ENCODE measurements around the gene TUFM.
"Not testable (repeated sequence)": the region's sequence is repeated elsewhere in the genome, so short reads cannot be mapped to it uniquely, and the experiment has no call there.

Gene TUFM

DNA sequence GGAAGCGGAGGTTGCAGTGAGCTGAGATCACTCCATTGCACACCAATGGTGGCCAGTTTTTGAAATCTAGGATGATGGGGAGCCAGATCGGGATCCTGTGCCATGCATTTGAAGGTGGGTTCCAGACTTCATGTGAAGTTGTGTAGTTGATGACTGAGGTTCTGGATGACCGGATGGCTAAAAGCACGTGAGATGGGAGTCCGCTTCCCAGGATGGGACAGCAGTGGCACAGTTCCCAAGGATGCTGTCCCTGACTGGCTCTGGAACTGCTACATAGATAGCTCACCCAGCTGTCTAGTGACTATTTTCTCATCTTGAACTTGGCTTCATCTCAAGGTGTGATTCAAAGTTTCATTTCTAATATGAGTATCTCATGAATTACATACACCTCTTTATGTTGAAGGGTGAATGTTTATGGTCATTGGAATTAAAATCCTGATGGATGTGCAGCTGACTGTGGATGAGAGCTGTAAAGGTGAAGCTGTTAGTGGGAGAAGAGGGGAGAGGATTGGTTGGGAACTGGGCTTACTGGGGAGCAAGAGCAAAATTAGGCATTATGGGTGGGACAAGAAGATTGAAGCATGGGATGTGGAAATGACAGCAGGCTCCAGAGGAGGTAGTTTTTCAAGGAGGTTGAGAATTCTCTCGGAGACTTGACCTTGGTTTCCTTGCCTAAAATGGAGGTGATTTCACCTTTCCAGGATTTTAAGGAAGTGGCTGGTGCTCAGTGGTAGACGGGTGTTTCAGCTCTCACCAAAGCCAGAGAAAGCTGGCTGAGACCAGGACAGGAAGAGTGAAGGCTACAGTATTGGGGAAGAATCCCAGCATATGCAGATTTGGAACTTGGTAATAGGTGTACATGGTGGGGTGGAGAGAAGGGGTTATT lies 8.2 kb downstream of the TUFM start:
- FAIRE-seq: no peak

DNA sequence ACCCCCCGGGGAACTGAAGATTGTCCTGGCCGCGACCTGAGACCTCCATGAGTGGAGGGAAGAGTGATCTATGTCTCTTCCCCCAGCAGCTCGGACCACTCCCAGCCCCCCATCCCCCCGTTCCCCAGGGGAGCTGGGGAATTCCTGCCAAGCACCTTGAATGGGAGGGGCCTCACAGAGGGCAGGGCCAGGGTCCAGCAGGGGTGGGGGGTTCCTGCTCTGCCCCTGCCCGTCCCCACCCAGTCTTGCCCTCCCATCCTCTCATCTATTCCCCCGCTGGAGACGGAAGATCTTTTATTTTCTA lies 9.4 kb downstream of the TUFM start:
- no peak for FAIRE-seq

DNA sequence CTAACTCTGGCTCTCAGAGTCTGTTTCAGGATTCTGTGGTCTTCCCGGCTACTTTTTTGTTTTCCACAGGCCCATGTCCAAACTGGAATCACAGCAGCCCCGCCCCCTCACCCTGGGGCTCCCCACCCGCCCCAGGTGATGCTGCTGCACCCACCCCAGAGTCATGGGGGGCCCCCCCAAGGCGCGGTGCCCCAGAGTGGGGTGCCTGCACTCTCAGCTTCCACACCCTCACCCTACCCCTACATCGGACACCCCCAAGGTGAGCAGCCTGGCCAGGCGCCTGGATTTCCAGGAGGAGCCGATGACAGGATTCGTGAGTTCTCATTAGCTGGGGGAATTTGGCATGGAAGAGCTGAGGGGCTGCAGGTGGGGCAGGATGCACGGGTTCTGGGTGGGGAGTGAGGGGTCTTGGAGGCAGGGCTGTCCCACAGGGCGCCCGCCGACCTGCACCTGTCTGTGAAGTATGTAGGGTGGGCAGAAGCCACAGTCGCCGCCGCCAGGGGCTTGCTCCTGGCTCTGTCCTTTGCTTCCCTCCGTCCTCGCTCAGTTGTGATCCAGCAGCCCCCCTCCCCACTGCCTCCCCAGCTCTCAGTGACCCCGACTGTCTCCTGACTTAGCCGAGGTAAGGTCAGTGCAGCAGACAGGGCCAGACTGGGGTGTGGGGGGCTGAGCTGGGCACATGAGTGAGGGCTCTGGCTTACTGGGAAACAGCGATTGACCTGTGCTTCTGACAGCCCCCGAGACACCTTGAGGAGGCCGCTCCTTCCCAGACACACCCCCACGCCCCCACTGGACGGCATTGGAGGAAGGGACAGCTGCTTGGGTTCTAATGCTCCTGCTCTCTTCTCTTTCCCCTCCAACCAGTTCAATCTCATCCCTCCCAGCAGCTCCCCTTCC lies 10.0 kb downstream of the TUFM start:
- no peak for FAIRE-seq

DNA sequence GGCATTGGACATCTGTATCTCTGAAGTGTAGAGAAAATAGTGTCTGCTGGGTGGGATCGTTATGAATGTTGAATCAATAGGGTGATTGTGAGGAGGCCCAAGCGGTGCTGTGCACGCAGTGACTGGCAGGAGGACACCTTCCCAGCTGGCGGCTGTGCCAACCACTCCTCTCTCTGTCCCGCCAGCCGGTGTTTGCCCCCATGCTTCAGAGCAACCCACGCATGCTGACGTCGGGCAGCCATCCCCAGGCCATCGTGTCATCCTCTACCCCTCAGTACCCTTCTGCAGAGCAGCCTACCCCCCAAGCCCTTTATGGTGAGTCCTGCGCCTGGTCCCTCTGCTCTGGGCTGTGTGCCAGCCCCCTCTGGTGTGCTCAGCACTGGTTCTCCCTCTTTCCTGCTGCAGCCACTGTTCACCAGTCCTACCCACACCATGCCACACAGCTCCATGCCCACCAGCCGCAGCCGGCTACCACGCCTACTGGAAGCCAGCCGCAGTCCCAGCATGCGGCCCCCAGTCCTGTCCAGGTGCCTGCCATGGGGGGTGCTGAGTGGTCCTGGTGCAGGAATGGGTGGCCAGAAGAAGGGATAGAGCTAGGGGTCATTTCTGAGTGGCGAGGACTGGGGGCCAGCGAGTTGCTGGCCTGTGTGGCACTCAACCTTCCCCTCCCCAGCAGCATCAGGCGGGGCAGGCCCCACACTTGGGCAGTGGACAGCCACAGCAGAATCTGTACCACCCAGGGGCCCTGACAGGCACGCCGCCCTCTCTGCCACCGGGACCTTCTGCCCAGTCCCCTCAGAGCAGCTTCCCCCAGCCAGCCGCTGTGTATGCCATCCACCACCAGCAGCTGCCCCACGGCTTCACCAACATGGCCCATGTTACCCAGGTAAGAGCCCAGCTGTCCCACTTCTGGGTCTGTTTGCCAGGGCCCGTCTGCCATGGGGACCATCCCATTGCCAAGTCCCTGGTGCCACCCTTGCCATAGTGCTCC lies 11.0 kb downstream of the TUFM start:
- no peak for FAIRE-seq

DNA sequence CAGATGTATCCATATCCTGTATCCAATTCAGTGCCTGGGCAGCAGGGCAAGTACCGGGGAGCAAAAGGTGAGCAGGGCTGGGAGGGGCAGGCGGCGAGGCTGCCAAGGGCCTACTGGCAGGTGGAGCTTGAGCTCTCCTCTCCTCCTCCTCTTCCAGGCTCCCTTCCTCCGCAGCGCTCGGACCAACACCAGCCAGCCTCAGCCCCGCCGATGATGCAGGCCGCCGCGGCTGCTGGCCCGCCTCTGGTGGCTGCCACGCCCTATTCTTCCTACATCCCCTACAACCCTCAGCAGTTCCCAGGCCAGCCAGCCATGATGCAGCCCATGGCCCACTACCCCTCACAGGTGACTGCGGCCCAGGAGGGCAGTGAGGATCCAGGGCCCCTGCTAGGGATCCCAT lies 11.8 kb downstream of the TUFM start:
- no peak for FAIRE-seq

DNA sequence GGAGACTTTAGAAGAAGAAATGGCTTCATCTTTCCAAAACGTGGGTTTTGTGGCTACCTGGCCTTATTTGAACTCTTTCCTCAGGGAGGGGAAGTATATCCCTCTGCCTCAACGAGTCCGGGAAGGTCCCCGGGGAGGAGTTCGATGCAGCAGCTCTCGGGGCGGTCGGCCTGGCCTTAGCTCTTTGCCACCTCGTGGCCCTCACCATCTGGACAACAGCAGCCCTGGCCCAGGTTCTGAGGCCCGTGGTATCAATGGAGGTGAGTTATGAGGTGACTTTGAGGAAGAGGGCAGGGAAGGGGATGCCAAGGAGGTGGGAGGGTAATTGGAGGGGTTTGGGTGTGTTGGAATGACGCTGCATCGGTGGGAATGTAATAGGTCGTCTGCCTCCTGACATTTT lies 15.6 kb downstream of the TUFM start:
- no peak for FAIRE-seq

DNA sequence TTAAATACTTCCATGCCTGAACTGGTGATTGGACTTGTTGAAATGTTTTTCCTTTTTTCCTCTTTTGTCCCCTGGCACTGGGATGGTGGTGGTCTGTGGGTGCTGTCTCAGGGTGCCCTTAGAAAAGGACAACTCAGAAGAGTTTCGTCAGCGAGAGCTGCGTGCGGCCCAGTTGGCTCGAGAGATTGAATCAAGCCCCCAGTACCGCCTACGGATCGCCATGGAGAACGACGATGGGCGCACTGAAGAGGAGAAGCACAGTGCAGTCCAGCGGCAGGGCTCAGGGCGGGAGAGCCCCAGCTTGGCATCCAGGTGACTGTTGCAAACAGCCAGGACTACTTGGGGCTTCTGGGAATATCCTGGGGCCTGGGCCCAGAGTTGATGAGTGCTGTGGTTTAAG lies 16.4 kb downstream of the TUFM start:
- no peak for FAIRE-seq

DNA sequence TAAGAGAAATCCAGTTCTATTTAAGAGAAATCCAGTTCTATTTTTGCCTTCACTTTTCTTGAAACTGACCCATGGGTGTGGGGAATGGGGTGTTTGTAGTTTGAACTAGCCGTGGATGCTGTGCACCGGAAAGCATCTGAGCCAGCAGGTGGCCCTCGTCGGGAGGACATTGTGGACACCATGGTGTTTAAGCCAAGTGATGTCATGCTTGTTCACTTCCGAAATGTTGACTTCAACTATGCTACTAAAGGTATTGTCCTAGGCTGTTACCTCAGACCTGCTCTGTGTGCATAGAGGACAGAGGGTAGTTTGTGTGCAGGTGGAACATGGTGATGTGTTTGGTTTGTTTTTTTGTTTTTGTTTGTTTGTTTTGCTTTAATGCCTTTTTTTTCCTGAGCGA lies 20.0 kb downstream of the TUFM start:
- FAIRE-seq: no peak

DNA sequence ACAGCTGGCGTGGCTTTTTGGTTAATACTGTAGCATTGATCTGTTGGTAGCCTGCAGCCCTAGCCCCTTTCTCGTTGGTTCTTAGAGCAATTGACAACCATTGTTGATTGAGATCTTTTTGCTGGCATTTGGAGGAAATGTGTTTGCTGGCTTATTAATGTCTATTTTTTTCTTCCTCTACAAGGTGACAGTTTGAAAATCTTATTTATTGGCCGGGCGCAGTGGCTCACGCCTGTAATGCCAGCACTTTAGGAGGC lies 21.5 kb downstream of the TUFM start:
- FAIRE-seq: no peak

DNA sequence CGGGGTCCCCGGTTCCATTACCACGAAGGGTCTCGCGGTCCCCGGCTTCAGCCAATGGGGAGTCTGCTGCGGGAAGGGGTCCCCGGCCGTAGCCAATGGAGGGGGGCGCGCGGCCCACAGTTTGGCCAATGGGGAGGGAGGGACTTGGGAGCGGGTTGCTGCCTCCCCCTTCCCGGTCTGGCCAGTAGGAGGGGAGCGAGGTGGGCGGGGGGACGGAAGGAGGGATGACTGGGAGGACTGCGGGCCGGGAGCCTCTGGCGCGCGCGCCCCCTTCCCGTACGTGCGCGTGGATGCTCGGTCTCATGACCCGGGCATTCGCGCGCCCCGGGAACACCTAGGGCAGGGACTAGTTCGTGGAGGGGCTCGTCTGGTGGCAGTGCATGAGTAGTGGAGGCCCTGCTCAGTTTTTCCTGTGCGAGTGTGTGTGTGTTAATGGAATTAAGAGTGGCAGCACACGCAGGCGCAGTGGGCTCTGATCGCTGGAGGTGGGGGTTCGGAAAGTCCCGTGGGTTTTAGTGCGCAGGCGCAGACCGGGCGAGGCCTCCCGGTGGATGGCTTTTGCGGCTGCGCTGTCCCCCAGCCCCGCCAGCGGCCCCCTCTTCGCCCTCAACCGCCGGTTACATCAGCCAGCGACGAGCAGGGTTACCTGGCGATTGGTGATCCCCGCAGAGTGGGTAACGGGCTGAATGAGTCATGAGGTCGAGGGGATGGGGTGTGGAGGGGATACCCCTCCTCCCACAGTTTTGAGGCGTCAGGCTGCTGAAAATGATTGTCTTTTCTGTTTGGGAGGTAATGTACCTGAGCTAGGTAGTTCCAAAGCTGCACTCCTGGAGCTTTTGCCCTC lies 22.1 kb downstream of the TUFM start:
- FAIRE-seq: no peak

DNA sequence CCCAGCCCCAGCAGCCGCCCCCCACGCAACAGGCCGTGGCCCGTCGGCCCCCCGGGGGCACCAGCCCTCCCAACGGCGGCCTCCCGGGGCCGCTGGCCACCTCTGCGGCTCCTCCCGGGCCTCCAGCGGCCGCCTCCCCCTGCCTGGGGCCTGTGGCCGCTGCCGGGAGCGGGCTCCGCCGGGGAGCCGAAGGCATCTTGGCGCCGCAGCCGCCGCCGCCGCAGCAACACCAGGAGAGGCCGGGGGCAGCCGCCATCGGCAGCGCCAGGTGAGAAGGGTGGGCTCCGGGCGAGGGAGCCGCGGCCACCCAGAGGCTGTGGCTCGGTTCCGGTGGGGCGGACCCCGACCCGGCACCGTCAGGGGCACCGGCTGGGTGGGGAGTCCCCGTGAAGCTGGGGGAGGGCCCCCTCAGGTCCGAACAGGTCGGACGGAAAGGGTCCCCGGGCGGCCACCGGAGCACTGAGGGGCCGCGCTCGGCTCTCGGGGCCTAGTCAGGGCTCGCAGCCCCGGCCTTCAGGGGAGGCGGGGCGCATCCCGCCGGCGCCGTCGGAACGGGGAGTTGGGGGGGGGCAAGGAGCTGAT lies 22.8 kb downstream of the TUFM start:
- no peak for FAIRE-seq

DNA sequence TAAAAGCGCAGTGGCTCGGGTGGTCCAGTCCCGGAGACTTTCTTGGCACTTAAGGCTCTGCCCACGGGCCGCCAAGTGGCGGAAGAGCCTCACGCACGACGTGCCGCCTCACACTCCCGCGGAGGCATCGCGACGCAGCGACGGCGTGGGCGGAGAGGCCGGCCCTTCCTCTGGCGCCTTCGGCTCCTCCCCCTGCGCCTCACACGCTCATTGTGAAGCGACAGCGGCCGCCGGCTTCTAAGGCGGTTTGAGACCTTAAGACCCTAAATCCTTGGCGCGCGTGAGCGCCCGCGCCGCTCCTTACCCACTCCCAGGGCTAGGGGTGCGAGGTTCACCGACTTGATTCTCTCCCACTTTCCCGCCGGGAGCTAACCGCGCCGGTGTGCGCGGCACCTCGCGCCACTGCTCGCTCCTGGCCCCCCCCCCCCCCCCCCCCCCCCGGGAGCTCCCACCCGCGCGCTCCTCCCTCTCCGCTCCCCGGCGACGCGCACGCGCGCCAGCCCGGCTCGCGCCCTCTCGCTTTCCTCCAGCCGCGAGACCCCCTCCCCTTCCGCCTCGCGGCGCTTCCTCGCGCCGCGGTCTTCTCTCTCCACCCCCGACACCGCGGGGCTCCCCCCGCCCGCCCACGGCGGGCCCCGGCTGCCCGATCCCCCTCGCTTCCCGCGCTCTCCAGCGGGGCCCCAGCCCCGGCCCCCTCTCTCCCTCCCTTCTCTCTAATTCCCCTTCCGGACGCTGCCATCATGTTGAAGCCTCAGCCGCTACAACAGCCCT lies 23.4 kb downstream of the TUFM start, which contains the start of gene ATXN2L:
Gene ATXN2L (plus strand): TSS at position 480 of the 771 bp plus-strand sequence. CDS start 261 bp downstream, at position 741.
- FAIRE-seq: no peak

DNA sequence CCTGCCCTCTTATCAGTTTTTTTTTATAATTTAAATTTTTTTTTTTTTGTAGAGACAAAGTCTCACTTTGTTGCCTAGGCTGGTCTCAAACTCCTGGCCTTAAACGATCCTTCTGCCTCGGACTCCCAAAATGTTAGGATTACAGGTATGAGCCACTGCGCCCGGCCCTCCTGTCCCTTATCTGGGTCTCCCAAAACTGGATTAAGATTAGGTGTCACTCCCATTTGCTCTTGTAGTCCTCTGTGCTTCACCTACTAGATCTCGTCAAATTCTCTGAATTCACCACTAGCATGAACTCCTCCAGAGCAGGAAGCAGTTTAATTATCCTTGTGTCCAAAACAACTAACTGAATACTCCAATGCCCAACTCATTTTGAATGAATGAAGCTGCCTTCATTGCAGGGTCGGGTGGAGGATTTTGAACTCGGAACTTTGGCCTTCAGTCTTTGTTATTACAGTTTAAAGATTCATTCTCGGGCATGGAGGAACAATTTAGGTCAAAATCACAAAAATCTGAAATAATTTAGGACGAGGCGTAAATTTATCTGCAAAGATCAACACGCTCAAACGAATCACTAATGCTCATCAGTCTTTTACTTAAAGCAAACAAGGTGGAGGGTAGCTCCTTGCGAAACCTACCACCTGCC lies 24.2 kb downstream of the TUFM start:
- no peak for FAIRE-seq

DNA sequence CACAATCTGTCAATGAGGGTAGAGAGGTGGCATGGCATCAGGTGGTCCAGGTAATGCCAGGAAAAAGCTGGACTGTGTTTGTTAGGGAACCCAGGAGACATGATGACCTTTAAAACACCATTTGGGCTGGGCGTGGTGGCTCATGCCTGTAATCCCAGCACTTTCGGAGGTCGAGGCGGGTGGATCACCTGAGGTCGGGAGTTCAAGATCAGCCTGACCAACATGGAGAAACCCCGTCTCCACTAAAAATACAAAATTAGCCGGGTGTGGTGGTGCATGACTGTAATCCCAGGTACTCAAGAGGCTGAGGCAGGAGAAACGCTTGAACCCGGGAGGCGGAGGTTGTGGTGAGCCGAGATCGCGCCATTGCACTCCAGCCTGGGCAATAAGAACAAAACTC lies 25.6 kb downstream of the TUFM start:
- FAIRE-seq: not testable (repeated sequence)

DNA sequence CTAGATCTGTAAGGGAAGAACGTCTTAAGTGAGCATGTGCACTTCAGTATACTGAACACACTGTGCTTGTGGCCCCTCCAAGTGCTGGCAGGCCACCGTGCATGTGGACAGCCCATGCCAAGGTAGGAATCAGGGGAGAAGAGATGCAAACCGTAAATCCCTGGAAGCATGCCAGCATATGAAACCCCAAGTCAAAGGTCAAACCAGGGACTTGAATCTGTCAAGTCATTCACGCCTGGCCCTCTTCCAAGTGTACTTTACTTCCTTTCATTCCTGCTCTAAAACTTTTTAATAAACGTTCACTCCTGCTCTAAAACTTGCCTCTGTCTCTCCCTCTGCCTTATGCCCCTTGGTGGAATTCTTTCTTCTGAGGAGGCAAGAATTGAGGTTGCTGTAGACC lies 26.1 kb downstream of the TUFM start:
- no peak for FAIRE-seq

DNA sequence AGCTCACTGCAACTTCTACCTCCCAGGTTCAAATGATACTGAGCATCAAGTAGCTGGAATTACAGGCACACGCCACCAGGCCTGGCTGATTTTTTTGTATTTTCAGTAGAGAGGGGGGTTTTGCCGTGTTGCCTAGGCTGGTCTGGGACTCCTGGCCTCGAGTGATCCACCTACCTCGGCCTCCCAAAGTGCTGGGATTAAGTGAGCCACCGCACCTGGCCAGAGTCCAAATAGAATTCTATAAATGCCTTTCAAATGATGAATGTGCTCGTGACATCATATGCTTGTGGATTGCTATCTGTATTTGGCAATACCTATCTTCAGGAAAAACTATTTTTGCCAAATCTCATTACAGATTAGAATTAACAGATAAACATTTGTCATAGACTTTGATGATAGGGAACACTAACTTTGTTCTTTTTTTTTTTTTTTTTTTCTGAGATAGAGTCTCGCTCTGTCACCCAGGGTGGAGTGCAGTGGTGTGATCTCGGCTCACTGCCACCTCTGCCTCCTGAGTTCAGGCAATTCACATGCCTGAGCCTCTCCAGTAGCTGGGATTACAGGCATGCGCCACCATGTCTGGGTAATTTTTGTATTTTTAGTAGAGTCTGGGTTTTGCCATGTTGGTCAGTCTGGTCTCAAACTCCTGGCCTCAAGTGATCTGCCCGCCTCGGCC lies 38.6 kb downstream of the TUFM start:
- not testable (repeated sequence) for FAIRE-seq

DNA sequence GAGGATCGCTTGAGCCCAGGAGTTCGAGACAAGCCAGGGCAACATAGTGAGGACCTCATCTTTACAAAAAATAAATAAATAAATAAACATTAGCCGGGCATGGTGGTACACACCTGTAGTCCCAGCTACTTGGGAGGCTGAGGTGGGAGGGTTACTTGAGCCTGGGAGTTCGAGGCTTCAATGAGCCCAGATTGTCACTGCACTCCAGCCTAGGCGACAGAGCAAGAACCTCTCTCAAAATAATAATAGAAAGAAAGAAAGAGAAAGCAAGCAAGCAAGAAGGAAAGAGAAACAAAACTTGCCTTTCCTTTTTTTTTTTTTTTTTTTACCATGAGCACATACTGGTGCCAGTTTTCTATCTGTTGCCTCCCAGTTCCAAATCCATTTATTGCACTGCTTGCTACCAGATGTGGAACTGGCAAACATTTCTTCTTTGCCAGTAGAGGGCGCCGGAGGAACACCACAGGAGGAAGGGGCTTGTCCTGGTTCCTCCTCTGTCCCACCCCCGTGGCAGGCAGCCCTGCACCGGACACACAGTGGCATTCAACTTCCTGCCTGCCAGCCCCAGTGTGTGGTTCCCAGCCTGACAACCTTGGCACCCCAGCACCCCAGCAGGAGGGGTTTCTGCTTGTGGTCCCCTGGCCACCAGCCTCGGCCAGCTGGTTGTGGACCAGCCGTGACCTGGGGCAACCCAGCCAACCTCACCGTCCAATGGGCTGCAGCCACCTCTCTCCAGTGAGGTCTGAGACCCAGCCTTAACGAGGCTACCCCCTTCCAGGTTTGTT lies 43.7 kb downstream of the TUFM start:
- FAIRE-seq: not testable (repeated sequence)
